Measurements from ENCODE around the gene CLASRP.

- TF ChIP-seq POLR2A (IDR thresholded peaks at IDR 0.05): no peak
- no peak for TF ChIP-seq CTCF (IDR thresholded peaks at IDR 0.05)
Measured at GRCh38 chr19:45113628-45114027, 74.8 kb downstream of the CLASRP start.
